Gastrocnemius medialis (tissue), 4 donors: ENCODE data around the gene MILR1.

ENCODE experiments used
- CTCF ChIP-seq, 5 experiments: fragments of 450-650 bp in 3 of 5; fragments of 200-600 bp in 2 of 5; sonication (generic) in 2 of 5; IDR thresholded peaks in 4 of 5; conservative IDR thresholded peaks in 1 of 5; 1 replicate in 4 of 5; 2 replicates in 1 of 5; pipeline ENCODE4 v1.5.1; 2016 to 2019; ENCODE audit warnings: antibody characterized with exemption in 5 of 5, mild to moderate bottlenecking in 3 of 5, moderate library complexity in 3 of 5
- POLR2A ChIP-seq, 2 donors: fragments of 450-650 bp; IDR thresholded peaks; one replicate each; pipeline ENCODE4 v1.6.1; 2017; ENCODE audit warnings: antibody characterized with exemption in 2 of 2, mild to moderate bottlenecking in 2 of 2, moderate library complexity in 2 of 2

GRCh38 chr17:64509179-64509578 lies 60.3 kb downstream of the MILR1 start:
- no peak for TF ChIP-seq POLR2A (IDR thresholded peaks at IDR 0.05)
- no peak for TF ChIP-seq CTCF (IDR thresholded peaks at IDR 0.05 in 4 of 5, conservative IDR thresholded peaks at IDR 0.05 in 1 of 5)
